Inflammatory macrophage (primary cell): Measurements from ENCODE around the gene AMIGO3.
A peak's percentile ranks its signal among the peaks of the same experiment; 100 is the strongest.

Experiments
- DNase-seq, 2 donors: peaks; one replicate each; pipeline ENCODE4 v3.0.0-alpha.2; 2020 to 2022

AMIGO3 gene

DNA sequence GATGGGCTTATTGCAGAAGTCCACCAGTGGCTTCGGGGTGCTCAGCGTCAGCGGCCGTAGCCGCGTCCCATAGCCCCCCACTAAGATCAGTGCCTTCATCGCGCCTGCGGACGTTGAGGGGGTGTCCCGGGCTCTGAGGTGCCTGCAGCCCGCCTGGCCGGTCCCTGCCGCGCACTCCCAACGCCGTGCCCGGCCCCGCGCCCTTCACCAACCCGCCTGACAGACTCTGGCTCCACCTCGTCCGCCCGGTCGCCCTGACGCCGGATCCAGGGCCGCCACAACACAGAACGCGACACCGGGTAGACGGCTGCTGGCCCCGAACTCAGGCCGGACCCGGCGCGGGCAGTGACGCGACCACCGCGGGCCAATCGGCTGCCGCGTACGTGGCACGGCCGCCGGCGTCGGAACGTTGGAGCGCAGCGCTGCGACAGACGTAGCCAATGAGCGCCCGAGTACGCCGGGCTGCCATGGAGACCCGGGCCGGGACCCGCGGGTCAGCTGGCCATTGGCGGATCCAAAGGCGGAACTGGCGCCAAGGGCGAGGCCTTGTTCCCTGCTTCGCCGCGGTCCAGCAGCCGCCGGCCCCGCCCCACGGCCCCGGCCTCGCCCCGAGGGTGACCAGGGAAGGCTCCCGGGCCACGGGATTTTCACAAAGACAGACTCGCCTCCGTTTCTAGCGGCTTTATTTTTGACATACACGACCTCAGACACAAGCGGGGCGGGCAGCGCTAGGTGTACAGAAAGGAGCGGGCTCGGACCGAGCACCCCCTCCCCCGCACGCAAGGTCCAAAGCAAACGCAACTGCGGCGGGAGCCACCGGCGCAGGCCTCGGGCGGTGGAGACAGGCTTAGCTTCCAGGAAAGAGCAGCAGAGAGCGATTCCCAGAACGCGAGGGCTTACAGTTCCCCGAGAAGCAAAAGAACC lies 4.4 kb upstream of the AMIGO3 start, which contains the start of gene GMPPB:
TSS of gene GMPPB (minus strand) at position 324 of the 924 bp plus-strand sequence. CDS start at position 99, 225 bp downstream.
- DNase-seq: peak; percentile 98 to 99

DNA sequence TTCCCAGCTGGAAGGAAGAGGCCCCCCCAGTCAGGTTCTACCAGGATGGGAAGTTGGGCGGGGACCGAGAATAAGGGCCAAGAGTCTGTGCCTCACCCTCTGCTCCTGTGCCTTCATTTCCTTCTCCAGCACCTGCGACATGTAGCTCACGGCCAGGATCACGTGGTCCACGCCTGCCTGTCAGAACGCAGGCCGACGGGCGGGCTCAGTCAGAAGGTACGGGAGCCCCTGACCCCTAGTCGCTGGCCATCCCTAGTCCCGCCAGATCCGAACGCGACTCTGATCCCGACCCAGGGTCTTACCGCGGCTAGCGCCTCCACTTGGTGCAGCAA lies 3.8 kb upstream of the AMIGO3 start:
- DNase-seq: peak; percentile 41 to 49

DNA sequence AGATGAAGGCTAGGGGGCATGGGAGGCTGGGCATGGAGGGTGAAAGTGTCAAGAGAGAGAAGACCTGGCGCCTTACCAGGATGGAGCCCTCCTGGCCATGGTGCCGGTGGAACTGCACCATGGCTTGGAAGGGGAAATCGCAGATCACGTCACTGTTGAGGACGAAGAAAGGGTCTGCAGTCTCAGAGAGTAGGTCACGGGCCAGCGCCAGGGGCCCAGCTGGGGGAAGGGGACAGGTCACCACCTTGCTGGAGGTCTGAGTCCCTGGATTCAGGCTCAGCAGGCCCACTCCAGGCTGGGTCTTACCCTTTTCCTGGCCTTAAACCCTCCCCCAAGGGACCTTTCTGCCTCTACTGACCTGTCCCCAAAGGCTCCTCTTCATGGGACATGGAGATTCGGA lies 3.4 kb upstream of the AMIGO3 start:
- no peak for DNase-seq

DNA sequence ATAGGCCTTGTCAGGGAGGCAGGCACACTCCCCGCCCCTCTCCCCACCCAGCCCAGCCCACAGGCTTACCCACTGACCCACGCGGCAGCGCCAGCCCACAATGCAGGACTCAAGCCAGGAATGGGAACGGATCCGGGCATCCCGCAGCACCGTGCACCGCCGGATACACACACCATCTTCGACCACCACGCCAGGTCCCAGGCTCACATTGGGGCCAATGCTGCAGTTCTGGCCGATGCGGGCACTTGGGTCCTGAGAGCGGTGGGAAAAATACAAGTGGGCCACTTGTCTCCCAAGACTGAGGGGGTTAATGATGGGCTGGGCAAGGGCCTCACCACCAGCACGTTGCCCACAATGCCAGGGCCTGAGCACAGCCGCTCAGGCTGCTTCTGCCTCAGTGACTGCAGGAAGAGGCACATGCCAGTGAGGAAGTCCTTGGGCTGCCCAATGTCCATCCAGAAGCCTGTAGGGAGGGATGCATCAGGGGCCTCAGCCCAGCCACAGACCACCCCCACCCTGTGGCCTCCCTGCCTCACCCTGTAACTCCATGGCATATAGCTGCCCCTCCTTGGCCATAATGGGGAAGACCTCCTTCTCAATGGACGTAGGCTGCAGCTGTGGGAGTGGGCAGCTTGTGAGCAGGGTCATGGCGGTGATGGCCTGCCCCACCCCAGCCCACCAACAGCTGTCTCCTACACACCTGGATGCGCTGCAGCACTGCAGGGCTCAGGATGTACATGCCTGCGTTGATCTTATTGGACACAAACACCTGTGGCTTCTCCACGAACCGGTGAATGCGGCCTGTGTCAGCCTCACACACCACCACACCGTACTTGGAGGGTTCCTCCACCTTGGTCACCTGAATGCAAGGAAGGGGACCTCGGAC lies 2.7 kb upstream of the AMIGO3 start:
- no peak for DNase-seq

DNA sequence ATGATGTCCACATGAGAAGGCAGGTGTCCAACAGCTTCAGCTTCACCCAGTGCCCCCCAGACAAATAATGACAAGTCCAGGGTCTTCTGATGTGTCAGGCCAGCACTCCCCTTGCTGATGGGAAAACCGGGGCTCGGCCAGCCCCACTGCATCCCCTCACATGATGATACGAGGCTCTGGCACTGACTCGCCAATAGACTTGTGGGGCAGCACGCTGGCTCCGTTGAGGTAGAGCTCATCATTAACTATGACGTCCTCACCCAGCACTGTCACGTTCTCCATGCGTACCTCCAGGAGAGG lies 2.1 kb upstream of the AMIGO3 start:
- DNase-seq: no peak

DNA sequence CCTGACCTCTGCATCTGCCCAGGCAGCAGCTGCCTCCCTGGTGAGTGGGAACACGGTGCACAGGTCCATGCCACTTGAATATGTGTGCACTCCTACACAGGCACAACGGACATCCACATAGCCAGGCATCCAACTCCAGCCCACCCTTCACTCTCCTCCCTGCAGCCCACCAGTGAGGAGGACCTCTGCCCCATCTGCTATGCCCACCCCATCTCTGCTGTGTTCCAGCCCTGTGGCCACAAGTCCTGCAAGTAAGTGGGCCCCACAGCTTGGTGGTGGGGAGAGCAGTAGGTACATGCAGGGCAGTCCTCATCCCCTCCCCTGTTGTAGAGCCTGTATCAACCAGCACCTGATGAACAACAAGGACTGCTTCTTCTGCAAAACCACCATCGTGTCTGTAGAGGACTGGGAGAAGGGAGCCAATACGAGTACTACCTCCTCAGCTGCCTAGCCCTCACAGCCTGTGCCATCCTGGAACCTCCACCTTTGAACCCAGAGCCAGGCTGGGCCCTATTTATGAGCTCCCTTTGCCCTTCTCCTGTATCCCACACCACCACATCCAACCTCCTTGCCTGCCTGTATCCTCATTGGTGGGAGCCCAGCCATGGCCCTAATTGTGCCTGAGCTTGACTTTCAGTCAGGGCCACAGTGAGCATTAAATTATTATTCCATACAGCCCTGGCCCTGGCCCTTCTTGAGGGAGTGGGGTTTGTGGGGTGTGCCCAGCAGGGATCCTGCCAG lies 1.5 kb upstream of the AMIGO3 start:
- DNase-seq: no peak

DNA sequence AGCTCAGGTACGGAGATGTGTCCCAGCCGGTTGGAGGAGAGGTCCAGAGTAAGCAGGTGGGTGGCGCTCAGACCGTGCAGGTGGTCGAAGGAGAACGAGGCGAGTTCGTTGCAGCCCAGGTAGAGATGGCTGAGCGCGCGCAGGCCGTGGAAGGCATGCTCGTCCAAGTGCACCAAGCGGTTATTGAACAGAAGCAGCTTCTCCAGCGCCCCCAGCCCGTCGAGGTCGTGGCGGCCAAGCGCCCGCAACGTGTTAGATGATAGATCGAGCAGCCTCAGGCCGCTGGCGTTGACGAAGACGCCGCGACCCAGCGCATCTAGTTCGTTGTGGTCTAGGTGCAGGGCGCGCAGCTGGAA lies 648 bp downstream of the AMIGO3 start:
- no peak for DNase-seq

DNA sequence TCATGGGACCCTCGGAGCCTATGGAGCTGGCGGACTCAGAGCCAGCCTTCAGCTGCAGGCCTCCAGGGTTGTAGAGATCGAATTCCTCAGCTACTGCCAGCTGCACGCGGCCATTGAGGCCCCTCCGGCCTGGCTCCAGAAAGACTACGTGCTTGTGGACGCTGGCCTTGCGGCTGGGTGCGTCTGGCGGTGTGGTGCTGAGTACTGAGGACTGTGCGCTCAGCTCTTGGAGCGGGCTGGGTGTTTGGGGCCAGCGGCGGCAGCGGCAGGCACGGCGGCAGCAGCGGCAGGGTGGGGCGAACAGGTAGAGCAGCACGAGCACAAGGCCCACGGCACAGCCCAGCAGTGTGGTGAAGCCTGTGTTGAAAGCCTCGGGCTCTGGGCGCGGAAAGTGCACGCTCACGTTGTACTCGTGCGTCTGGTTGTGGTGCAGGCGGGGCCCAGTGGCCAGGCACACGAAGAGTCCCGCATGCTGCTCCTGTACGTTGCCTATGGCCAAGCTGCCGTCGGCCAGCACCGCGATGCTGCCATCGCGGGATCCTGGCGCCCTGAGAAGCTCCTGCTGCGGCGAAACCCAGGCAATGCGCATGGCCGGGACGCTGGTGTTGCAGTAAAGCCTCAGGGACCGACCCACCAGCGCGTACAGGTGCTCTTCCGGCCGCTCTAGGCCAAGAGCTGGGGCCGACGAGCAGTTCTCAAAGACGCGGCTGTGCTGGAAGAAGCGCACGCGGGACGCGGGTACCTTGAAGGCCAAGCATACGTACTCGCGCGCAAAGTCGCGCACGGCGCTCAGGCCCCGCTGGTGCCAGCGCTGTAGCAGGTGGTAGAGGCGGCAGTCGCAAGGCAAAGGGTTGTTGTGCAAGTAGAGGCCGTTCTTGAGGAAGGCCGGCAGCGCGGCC lies 1.3 kb downstream of the AMIGO3 start:
- no peak for DNase-seq

DNA sequence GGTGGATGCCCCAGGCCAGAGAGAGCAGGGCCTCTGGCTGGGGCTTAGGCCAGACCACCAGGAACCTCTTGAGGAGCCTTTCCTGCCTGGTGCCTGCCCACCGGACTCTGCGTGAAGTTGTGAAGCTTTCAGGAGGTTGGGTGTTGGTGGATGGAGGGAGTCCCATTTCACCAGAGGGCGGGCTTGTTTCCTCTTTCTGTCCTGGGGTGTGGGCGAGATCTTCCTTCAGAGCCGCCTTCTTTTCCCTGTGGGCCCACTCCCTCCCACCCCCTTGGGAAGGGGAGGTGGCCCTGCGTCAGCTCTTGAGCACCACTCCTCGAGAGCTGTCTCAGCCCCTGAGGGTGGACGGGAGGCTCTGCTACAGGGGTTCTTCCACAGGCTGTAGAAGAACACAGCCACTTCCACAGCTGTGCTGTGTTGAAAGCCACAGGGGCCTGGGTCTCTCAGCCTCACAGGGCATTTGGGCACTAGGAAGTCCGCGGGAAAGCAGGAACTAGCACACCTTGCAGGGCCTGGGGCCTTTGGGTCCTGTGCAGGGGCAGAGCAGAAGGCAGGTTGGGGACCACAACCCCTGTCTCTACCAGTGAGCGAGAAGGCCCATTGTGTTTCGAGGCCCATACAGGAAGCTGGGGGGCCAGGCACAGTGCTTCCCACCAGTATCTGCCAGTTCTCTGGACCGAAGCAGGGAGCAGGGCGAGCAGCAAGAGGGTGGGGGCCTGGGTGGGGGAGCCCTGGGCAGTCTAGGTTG lies 2.1 kb downstream of the AMIGO3 start:
- no peak for DNase-seq

DNA sequence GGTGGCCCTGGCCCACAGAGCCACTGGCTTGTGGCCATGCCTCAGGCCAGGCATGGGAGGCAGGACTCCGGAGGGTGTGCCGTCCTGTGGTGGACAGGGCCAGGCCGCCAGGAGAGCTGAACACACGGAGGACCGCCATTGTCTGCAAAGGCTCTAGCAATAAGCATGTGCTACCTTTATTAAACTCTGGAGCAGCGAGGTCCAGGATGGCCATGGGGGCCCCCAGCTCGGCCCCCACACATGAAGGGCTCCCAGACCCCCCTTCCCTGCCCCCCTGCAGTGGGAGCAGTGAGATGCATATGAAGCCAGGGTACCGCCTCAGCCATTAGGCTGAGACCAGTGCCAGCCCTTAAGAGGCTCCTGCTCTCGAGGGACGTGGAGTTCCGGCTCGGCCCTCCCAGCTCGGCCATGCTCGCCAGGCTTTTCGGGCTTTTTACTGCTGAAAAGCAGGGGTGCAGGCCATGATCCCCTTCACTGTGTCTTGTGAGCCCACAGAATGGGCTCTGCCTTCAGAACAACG lies 2.7 kb downstream of the AMIGO3 start:
- DNase-seq: no peak

DNA sequence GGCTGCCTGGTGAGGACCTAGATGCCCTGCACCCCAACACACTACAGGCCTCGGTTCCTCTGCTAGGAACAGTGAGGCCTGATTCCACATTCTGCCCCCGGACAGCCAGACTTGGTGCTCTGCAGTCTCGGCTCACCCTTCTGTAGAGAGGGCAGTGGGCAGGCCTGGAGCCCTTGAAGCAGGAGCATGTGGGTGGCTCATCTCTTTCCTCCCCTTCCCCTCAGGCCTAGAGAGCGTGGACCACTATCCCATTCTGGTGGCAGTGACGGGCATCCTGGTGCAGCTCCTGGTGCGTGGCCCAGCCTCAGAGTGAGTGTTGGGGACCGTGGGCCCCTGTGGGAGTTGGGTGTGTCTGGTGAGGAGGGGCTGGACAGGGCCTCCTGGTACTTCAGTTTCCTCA lies 3.3 kb downstream of the AMIGO3 start:
- no peak for DNase-seq

DNA sequence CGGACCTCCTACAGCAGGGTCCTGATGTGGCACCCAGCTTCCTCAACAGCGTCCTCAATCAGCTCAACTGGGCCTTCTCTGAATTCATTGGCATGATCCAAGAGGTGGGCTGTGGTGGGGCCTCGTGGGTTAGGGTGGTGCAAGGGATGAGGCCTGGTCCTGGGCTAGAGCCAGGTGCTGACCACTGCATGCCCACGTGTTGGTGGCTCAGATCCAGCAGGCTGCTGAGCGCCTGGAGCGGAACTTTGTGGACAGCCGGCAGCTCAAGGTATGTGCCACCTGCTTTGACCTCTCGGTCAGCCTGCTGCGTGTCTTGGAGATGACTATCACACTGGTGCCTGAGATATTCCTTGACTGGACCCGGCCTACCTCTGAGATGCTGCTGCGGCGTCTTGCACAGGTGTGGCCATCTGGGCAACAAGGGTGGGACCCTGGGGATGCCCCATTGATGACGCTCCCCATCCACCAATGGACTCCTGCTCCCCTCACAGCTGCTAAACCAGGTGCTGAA lies 3.8 kb downstream of the AMIGO3 start:
- DNase-seq: no peak

DNA sequence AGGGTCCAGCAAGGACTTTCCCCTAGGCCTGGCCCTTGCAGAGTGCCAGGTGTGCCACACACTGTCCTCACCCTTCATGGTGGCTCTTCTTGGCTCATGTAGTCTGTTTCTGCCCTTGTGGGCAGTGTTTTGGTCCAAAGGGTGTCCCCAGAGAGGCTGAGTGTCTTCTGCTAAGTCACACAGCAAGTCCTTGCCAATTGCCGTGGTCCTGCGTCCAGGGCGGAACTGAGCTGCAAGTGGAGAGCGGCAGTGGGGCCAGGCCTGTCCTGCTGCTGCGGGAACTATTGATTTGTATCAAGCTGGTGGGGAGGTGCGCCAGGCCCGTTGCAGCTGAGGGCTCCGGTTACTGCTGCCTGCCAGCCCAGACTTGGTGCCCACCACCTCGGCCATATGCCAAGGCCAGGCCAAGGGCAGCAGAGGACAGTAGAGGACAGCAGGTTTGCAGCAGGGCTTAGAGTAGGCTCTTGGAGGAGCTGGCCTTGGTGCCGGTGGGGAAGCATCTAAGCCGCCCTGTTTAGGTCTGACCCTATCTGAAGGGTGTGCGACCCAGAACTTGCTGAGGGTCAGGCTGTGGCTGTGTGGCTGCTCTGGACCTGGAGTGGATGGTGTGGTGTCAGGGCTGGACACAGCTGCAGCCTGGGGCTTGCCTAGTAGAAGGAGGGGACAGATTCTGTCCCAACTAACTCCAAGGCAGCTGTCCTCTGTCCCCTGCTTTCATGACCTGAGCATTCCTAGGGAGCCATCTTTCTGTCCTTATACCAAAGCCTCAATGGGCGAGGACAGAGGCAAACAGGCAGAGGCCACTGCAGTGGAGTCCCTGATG lies 4.5 kb downstream of the AMIGO3 start:
- DNase-seq: no peak

DNA sequence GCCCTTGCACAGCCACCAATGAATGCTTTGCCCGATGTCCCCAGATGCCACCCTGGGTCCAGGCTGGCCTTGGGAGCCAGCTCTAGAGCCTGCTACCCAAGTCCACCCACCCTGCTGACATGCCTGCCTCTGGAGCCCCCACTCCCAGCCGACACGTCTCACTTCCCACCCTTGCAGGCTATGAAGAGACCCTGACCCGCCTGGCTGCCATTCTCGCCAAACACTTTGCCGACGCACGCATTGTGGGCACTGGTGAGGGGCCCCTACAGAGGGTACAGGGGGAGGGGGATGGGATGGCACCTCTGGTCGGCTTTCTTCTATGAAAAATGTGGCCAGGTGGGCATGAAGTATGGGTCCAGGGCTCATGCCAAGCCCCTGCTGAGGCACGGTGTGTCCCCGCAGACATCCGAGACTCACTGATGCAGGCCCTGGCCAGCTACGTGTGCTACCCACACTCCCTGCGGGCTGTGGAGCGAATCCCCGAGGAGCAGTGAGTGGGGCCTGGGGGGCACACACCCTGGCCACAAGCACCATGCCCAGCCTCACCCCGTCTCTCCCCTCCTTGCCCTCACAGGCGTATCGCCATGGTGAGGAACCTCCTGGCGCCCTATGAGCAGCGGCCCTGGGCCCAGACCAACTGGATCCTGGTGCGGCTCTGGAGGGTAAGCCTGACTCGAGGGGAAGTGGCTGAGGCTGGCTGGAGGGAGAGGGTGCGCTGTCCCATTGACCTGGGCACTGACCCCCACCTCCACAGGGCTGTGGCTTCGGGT lies 6.0 kb downstream of the AMIGO3 start:
- DNase-seq: no peak

DNA sequence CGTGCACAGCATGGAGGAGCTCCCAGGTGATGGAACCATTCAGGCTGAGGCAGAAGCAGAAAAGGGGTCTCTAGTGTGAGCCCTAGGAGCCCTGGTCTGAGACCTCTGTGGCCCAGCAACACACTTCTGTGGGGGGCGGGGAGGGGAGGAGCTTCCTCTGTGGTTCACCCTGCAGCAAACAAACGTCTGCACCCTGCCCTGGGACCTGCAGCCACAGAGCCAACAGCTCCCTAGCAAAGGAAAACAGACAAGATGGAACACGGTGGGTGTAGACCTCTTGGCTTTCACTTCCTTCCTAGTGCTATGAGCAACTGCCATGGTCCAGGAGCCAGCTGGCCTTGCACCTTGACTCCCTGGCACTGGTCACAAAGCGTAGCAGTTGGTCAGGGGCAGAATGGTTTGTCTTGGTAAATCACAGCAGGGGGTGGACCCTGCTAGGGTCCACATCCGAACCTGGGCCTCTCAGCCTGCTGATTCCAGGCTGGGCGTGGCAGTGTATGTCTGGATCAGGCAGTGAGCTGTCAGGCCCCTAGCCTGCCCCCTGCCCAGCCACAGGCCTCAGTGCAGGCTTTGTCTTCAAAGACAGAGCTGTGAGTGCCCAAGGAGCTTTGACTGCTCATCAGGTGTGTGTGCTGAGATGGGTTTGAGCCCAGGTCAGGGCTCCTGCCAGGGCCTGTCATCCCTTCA lies 6.7 kb downstream of the AMIGO3 start:
- DNase-seq: no peak

DNA sequence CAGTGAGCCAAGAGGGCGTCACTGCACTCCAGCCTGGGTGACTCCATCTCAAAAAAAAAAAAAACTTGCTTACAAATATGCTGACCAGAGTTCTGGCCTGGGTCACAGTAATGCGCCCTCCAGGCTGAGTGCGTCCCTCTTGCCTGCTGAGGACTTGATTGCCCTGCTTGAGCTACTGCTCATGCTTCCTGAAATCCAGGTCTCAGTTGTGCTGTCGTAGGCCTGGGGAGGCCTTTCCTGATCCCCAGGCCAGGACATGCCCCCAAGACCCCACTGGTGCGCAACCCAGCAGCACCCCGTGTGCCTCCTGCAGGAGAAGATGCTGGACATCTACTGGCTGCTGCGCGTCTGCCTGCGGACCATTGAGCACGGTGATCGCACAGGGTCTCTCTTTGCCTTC lies 7.3 kb downstream of the AMIGO3 start:
- no peak for DNase-seq

DNA sequence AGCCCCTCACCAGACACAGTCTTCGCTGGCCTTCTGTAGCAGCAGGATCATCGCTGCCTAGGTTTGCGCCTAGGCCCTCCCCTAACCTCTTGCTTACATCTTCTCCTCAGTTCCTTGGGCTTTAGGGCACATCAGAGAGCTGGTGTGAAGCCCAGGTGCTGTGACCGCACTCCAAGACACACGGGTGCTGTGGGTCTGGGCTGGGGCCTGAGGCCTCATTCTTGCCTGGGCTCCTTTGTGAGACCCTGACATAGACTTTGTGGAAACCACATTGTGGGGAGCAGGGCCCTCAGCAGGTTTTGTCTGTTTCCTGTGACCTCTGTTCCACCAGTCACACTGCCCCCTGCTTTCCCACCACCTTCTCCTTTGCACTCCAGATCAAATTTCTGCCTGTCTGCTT lies 8.0 kb downstream of the AMIGO3 start:
- no peak for DNase-seq

DNA sequence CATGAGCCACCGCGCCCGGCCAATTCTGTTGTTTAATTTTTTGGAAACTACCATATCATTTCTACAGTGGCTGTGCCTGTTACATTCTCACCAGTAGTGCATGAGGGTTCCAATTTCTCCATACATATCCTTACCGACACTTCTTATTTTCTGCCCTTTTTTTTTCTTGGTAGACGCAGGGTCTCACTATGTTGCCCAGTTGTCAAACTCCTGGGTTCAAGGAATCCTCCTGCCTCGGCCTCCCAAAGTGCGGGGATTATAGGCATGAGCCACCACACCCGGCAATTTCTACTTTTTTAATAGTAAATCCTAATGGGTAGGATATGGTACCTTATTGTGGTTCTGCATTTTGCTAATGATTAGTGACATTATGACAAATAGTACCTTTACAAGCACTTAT lies 9.6 kb downstream of the AMIGO3 start:
- DNase-seq: no peak

DNA sequence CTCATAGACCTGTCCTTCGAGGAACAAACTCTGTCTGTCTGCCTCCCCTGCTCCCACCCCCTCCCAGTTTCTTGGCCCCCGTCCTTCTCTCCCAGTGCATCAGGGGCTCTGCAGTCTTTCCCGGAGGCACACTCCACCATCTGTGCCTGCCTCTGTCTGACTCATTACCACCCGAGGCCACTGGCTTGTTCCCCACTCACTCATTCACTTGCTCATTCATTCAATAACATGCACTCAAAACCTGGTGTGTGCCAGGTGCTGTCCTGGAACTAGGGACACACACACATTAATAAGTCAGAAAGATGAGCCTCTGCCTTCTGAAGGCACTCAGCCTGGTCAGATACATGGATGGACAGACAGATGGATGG lies 12.4 kb downstream of the AMIGO3 start:
- no peak for DNase-seq
